K562 treated with DMSO at 1 percent for 12 hours (cell line): ENCODE data around the gene ASIC3. TPM values are rescaled to one million over a fixed set of nuclear protein-coding genes. Genes with fewer than 3 reads are reported as not detected.

Experiments
- total RNA-seq: library from RNA; unstranded; fragments of 300-600 nt; gene quantifications from 2 replicates; pipeline ENCODE4 v1.2.3, GENCODE V29; 2022; ENCODE audit not compliant: insufficient read depth

The ASIC3 gene
- 8.5 and 14.4 TPM in 2 replicates for total RNA-seq

GRCh38 chr7:151047976-151048815 is at the start of gene ASIC3:
TSS of gene ASIC3 (plus strand) at chr7:151048531. CDS start at chr7:151048886, 355 bp downstream.

GRCh38 chr7:151024435-151025056 is 23.8 kb upstream of the ASIC3 start, which contains the start of gene ATG9B:
TSS of gene ATG9B (minus strand) at chr7:151024494. CDS start at chr7:151024423, 71 bp downstream.

DNA sequence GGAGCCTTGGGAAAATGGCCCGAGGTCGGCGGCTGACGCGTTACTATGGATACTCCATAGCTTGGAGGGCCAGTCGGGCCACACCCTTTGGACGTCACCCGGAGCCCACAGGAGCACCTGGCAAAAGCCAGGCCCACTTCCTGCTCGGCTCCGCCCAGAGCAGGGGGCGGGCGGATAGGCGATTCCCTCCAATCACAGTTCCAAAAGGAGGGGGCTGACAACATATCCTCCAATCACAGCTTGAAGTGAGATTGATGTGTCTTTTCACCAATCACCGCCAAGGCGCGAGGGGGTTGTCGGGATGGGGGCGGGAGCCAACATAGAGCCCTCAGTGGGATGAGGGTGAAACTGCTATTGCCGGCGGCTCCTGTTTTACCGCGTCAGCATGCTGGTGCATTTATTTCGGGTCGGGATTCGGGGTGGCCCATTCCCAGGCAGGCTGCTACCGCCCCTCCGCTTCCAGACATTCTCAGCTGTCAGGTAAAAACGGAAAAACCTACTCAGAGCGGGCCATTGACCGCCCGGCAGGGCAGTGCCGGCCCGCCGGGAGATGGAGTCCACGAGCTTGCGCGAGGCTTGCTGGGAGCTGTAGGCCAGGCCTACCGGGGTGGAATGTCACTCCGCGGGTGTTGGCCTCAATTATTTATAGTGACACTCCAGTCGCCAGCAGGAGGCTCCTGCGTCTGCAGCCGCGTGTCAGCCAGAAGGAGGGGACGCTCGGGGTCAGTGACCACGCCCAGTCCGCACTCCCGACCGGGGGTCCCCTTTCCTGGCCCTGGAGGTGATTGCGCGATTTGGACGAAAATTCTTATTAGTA is 20.0 kb upstream of the ASIC3 start, which contains the start of gene ABCB8:
Gene ABCB8, plus strand, starts transcription at position 320 of the 817 bp plus-strand sequence. Its CDS starts 66 bp downstream, at position 386.

GRCh38 chr7:151057506-151057988 is 9.2 kb downstream of the ASIC3 start, which contains the start of gene CDK5:
TSS of gene CDK5 (minus strand) at chr7:151057897. CDS start at chr7:151057848, 49 bp downstream.

GRCh38 chr7:151059367-151060112 is 11.2 kb downstream of the ASIC3 start, which contains the start of gene SLC4A2:
TSS of gene SLC4A2 (plus strand) at chr7:151059589. CDS start at chr7:151061988, 2,399 bp downstream.

GRCh38 chr7:151080522-151081169 is 32.3 kb downstream of the ASIC3 start, which contains the start of gene FASTK:
TSS of gene FASTK (minus strand) at chr7:151080809. CDS start at chr7:151080766, 43 bp downstream.

DNA sequence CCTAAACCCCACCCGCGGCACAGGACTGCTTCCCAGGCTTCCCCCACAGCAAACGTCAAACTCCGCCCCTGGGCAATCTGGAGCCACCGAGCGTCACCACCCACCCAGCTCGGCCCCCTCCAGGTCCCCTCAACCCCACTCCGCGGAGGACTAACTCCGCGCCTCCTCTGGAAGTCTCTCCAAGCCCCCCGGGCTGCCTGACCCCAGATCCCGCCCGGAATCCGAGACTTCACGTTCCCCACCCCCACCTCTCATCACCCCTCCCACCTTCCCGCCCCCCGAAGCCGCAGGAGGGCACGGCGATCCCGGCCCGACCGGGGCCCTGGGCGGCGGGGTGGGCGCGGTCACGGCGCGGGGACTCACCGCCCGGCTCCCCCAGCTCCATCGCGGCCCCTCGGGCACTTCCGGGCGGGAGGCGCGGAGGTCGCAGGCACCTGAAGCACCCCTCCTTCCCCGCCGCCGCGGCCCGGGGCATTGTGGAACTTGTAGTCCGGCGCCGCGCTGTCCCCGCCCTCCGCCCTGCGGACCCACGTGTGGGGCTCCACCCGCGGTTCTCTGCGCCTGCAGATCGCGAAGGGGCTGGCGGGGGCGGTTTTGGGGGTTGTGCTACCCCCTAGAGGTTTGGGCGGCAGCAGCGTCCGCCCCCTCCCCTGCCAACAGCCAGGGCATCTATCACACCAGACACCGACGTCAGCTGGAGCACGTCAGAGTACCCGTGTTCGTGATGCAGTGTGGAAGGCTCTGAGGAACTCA is 34.9 kb downstream of the ASIC3 start, which contains the start of gene TMUB1:
Gene TMUB1, minus strand, starts transcription at position 423 of the 753 bp plus-strand sequence. CDS start 930 bp downstream, outside the sequence.

GRCh38 chr7:151085691-151086620 is 37.6 kb downstream of the ASIC3 start, which contains the start of gene AGAP3:
TSS of gene AGAP3 (plus strand) at chr7:151086475. CDS start at chr7:151086742, 267 bp downstream.

Other genes with a start within 250 kb of the ASIC3 start
- gene TMEM176B, start 248.2 kb upstream of the ASIC3 start, total RNA-seq: 0.70 TPM in 1 of 2 replicates, not detected in the other
- 1.2 and 1.9 TPM in 2 replicates for gene TMEM176A, start 247.8 kb upstream of the ASIC3 start, total RNA-seq
- gene AOC1, start 196.0 kb upstream of the ASIC3 start, total RNA-seq: not detected in 2 replicates
- gene KCNH2, start 70.2 kb upstream of the ASIC3 start, total RNA-seq: 76.1 and 114 TPM in 2 replicates
- 40.1 and 40.4 TPM in 2 replicates for gene NOS3, start 57.5 kb upstream of the ASIC3 start, total RNA-seq
- gene ATG9B, start 24.0 kb upstream of the ASIC3 start, total RNA-seq: 5.7 TPM in 1 of 2 replicates, not detected in the other
- gene ABCB8, start 20.1 kb upstream of the ASIC3 start, total RNA-seq: 25.8 and 40.2 TPM in 2 replicates
- 40.9 and 43.0 TPM in 2 replicates for gene CDK5, start 9.4 kb downstream of the ASIC3 start, total RNA-seq
- 255 and 273 TPM in 2 replicates for gene SLC4A2, start 11.1 kb downstream of the ASIC3 start, total RNA-seq
- gene FASTK, start 32.3 kb downstream of the ASIC3 start, total RNA-seq: 127 and 144 TPM in 2 replicates
- gene TMUB1, start 35.0 kb downstream of the ASIC3 start, total RNA-seq: 239 and 324 TPM in 2 replicates
- gene AGAP3, start 37.9 kb downstream of the ASIC3 start, total RNA-seq: 73.3 and 103 TPM in 2 replicates
- gene GBX1, start 119.2 kb downstream of the ASIC3 start, total RNA-seq: not detected in 2 replicates
- gene ASB10, start 138.7 kb downstream of the ASIC3 start, total RNA-seq: not detected in 2 replicates
- not detected in 2 replicates for gene H2BK1, start 162.0 kb downstream of the ASIC3 start, total RNA-seq
- gene ABCF2, start 178.7 kb downstream of the ASIC3 start, total RNA-seq: 30.6 and 56.6 TPM in 2 replicates
- gene CHPF2, start 184.0 kb downstream of the ASIC3 start, total RNA-seq: 52.2 and 73.3 TPM in 2 replicates
- 2.6 and 8.6 TPM in 2 replicates for gene SMARCD3, start 200.2 kb downstream of the ASIC3 start, total RNA-seq